Right lobe of liver (tissue), 4 donors: Measurements from ENCODE around the gene GRAP.
"Not testable (repeated sequence)": the region's sequence is repeated elsewhere in the genome, so short reads cannot be mapped to it uniquely, and the experiment has no call there.

Experiments used
- POLR2A ChIP-seq: fragments of 450-650 bp; IDR thresholded peaks from one replicate; pipeline ENCODE4 v1.6.1; 2017; ENCODE audit warnings: antibody characterized with exemption, mild to moderate bottlenecking
- TF ChIP-seq, protein P1 (sequence below), 4 donors: fragments of 200-600 bp in 3 of 4; fragments of 450-650 bp in 1 of 4; IDR thresholded peaks; one replicate each; pipeline versions ENCODE4 v1.5.1 to v1.8.0; 2016 to 2022; ENCODE audit warnings: antibody characterized with exemption in 4 of 4, mild to moderate bottlenecking in 2 of 4
- donor health status: DM: no; HTN: no; CAD: no.
- donor health status: DM: no; HTN: no; CAD: no.
- donor health status: DM: no; HTN: yes; CAD: no.

DNA sequence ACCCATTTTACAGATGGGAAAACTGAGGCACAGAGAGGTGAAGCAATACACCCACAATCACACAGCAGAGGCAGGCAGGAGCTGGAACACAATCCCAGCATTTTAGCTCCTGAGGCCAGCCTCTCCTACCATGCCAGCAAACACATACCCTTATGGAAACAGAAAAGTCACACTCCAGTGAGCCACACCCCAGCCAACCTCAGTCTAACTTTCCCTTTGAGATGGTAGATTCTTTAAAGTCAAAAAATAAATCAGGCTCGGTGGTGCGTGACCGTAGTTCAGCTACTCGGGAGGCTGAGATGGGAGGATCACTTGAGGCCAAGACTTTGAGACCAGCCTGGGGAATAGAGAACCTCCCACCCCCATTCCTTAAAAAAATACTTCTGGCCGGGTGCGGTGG lies 10.6 kb downstream of the GRAP start:
- TF ChIP-seq, protein P1, sequence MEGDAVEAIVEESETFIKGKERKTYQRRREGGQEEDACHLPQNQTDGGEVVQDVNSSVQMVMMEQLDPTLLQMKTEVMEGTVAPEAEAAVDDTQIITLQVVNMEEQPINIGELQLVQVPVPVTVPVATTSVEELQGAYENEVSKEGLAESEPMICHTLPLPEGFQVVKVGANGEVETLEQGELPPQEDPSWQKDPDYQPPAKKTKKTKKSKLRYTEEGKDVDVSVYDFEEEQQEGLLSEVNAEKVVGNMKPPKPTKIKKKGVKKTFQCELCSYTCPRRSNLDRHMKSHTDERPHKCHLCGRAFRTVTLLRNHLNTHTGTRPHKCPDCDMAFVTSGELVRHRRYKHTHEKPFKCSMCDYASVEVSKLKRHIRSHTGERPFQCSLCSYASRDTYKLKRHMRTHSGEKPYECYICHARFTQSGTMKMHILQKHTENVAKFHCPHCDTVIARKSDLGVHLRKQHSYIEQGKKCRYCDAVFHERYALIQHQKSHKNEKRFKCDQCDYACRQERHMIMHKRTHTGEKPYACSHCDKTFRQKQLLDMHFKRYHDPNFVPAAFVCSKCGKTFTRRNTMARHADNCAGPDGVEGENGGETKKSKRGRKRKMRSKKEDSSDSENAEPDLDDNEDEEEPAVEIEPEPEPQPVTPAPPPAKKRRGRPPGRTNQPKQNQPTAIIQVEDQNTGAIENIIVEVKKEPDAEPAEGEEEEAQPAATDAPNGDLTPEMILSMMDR (IDR thresholded peaks at IDR 0.05): not testable (repeated sequence)
- TF ChIP-seq POLR2A: not testable (repeated sequence)
